A673 (cell line): ENCODE measurements around the gene BLACAT1. TPM values are rescaled to one million over a fixed set of nuclear protein-coding genes. Genes with fewer than 3 reads are reported as not detected.
"Not testable (repeated sequence)": the region's sequence is repeated elsewhere in the genome, so short reads cannot be mapped to it uniquely, and the experiment has no call there.

ENCODE experiments used
- BruUV-seq: library from RNA; stranded (reverse); fragments of 400-500 nt; replicated peaks from 2 replicates; lab custom pipeline; 2021; lab: Mats Ljungman, UMichigan
- CTCF ChIA-PET: fragments of 300-600 bp; sonication (Branson Sonifier 250); formaldehyde crosslinking; loops from one replicate; lab custom pipeline; 2022; ENCODE audit warnings: antibody characterized with exemption; lab: Charles Lee
- POLR2A ChIA-PET: fragments of 300-600 bp; sonication (Branson Sonifier 250); formaldehyde crosslinking; loops from one replicate; lab custom pipeline; 2022; ENCODE audit warnings: antibody characterized with exemption; ENCODE audit not compliant: low non-redundant PET; lab: Charles Lee
- DNase-seq: peaks from one replicate; pipeline ENCODE4 v3.0.0-alpha.2; 2015; ENCODE audit warnings: low spot score
- H3K27ac ChIP-seq: fragments of 200-600 bp; sonication (generic); 2 replicates; pipeline ENCODE4 v1.5.1; 2016; ENCODE audit warnings: mixed run types, low read depth, mild to moderate bottlenecking, mixed read lengths, antibody characterized with exemption, low read length; ENCODE audit not compliant: poor library complexity, severe bottlenecking
- H3K27me3 ChIP-seq: fragments of 200-600 bp; sonication (generic); replicated peaks from 2 replicates; pipeline ENCODE4 v1.6.1; 2017; ENCODE audit warnings: mixed run types, low read depth, mild to moderate bottlenecking, mixed read lengths, antibody characterized with exemption, low read length; ENCODE audit not compliant: insufficient read depth, poor library complexity
- H3K36me3 ChIP-seq: fragments of 200-600 bp; sonication (generic); 2 replicates; pipeline ENCODE4 v1.6.1; 2016; ENCODE audit warnings: mixed run types, mild to moderate bottlenecking, mixed read lengths, antibody characterized with exemption, low read length; ENCODE audit not compliant: insufficient read depth, poor library complexity, severe bottlenecking
- H3K4me1 ChIP-seq: fragments of 200-600 bp; sonication (generic); 2 replicates; pipeline ENCODE4 v1.6.1; 2017; ENCODE audit warnings: mixed run types, mild to moderate bottlenecking, mixed read lengths, antibody characterized with exemption, low read length; ENCODE audit not compliant: insufficient read depth, poor library complexity, severe bottlenecking
- H3K4me3 ChIP-seq: fragments of 200-600 bp; sonication (generic); 2 replicates; pipeline ENCODE4 v1.5.1; 2016; ENCODE audit warnings: low read depth, mixed run types, mild to moderate bottlenecking, mixed read lengths, low read length; ENCODE audit not compliant: poor library complexity, severe bottlenecking
- H3K9me3 ChIP-seq: fragments of 200-600 bp; sonication (generic); 2 replicates; pipeline ENCODE4 v1.6.1; 2016; ENCODE audit warnings: mixed run types, low read depth, mild to moderate bottlenecking, mixed read lengths, antibody characterized with exemption, low read length; ENCODE audit not compliant: poor library complexity, severe bottlenecking
- CTCF ChIP-seq: fragments of 300-800, 200-600 bp; sonication (generic); conservative IDR thresholded peaks from 2 replicates; pipeline ENCODE4 v1.5.1; 2017; ENCODE audit warnings: low read depth, mild to moderate bottlenecking, antibody characterized with exemption, low read length, moderate library complexity, mixed read lengths
- EZH2 ChIP-seq: fragments of 200-600 bp; sonication (generic); IDR thresholded peaks from 2 replicates; pipeline ENCODE4 v1.6.1; 2017; ENCODE audit warnings: borderline replicate concordance, low read depth, mild to moderate bottlenecking, mixed read lengths, antibody characterized with exemption, low read length; ENCODE audit not compliant: poor library complexity, severe bottlenecking
- intact Hi-C: fragments of 100-400 bp; cut with micrococcal nuclease; formaldehyde crosslinking; loops from one replicate; pipeline ENCODE4 v1.10.0; 2022; ENCODE audit not compliant: unreplicated experiment
- total RNA-seq: library from RNA; stranded (reverse); gene quantifications from 2 replicates; pipeline ENCODE4 v1.2.3, GENCODE V29; 2021

Gene BLACAT1
- total RNA-seq, 1 experiment from 2014 or later: 0.45 TPM

- no TSS peak for BruUV-seq
Measured at GRCh38 chr1:205416322-205416721, 39.5 kb downstream of the BLACAT1 start.

GRCh38 chr1:205410581-205411298 is 45.1 kb downstream of the BLACAT1 start:
- ChIA-PET POLR2A (no interaction called here), CTCF (no interaction called here)
- BruUV-seq: no TSS peak
- no peaks in the 10 kb centered on the region for H3K9me3 ChIP-seq
- no peaks in the 10 kb centered on the region for H3K36me3 ChIP-seq
- no peak for TF ChIP-seq EZH2
- TF ChIP-seq CTCF: no peak
- H3K27me3 ChIP-seq: no peaks in the 10 kb centered on the region
- intact Hi-C loops: no loop called here
- H3K4me1 ChIP-seq: no peaks in the 10 kb centered on the region
- H3K27ac ChIP-seq: no peak overlapping the region
- no peak for DNase-seq
- no peak overlapping the region for H3K4me3 ChIP-seq

More at GRCh38 chr1:205416322-205416721, 39.5 kb downstream of the BLACAT1 start:
- no peaks in the 10 kb centered on the region for H3K36me3 ChIP-seq
- no peak for TF ChIP-seq CTCF
- TF ChIP-seq EZH2: no peak
- H3K9me3 ChIP-seq: no peaks in the 10 kb centered on the region
- DNase-seq: no peak
- ChIA-PET CTCF (interaction anchor here (0.9 kb wide), 1 partner anchor 69 kb away, joined by 3 read pairs; no protein-coding TSS in a partner anchor), POLR2A (no interaction called here)
- H3K4me1 ChIP-seq: peaks cover 13% of the 10 kb centered on the region
- no peak overlapping the region for H3K4me3 ChIP-seq
- H3K27ac ChIP-seq: no peak overlapping the region
- no peaks in the 10 kb centered on the region for H3K27me3 ChIP-seq
- intact Hi-C loops: no loop called here

DNA sequence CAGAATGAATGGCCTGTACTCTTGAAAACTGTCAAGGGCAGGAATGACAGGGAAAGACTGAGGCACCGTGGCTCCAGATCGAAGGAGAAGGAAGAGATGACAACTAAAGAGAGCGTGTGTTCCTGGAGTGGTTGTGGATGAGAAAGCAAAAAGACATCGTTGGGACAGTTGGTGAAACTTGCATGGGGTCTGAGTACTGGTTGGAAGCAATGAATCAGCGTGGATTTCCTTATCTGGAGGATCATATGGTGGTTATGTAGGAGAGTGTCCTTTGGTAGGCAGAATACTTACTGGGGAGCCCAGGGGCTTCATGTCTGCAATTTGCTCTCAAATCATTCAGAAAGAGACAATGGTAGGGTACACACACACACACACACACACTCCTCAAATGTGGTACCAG is 47.9 kb downstream of the BLACAT1 start:
- no peaks in the 10 kb centered on the region for H3K4me1 ChIP-seq
- no TSS peak for BruUV-seq
- no peak overlapping the region for H3K4me3 ChIP-seq
- no peak for DNase-seq
- TF ChIP-seq CTCF (no peak), EZH2 (no peak)
- no peaks in the 10 kb centered on the region for H3K36me3 ChIP-seq
- no peak overlapping the region for H3K27ac ChIP-seq
- CTCF ChIA-PET: no interaction called here
- intact Hi-C loops: no loop called here
- no peaks in the 10 kb centered on the region for H3K9me3 ChIP-seq
- POLR2A ChIA-PET: no interaction called here
- no peaks in the 10 kb centered on the region for H3K27me3 ChIP-seq

DNA sequence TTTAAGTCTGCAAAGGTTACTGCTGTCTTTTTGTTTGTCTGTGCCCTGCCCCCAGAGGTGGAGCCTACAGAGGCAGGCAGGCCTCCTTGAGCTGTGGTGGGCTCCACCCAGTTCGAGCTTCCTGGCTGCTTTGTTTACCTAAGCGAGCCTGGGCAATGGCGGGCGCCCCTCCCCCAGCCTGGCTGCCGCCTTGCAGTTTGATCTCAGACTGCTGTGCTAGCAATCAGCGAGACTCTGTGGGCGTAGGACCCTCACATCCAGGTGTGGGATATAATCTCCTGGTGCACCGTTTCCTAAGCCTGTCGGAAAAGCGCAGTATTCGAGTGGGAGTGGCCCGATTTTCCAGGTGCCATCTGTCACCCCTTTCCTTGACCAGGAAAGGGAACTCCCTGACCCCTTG is 49.6 kb downstream of the BLACAT1 start:
- BruUV-seq, H3K27me3 ChIP-seq, H3K36me3 ChIP-seq, intact Hi-C loops, H3K27ac ChIP-seq, H3K9me3 ChIP-seq, DNase-seq, H3K4me3 ChIP-seq, H3K4me1 ChIP-seq, CTCF ChIA-PET, POLR2A ChIA-PET: not testable (repeated sequence)
